T-cell (primary cell): ENCODE data around the gene IGDCC3. TPM values are rescaled to one million over a fixed set of nuclear protein-coding genes. Genes with fewer than 3 reads are reported as not detected.

Experiments
- ATAC-seq, 4 experiments: fragments of 200-7000 bp in 3 of 4; fragments of 150-1000 bp in 1 of 4; cut with Tn5 transposase; replicated peaks in 1 of 4; 1 replicate in 3 of 4; 2 replicates in 1 of 4; pipeline ENCODE4 v1.10.0; 2021; ENCODE audit warnings: moderate library complexity in 3 of 4, mild to moderate bottlenecking in 2 of 4, moderate number of reproducible peaks in 1 of 4
- CTCF ChIA-PET, 2 donors: fragments of 300-600 bp; sonication (Branson Sonifier 250); formaldehyde crosslinking; loops; one replicate each; lab custom pipeline; 2022; ENCODE audit warnings: antibody characterized with exemption in 2 of 2; lab: Charles Lee
- POLR2A ChIA-PET, 2 donors: fragments of 300-600 bp; sonication (Branson Sonifier 250); formaldehyde crosslinking; loops; one replicate each; lab custom pipeline; 2022; ENCODE audit warnings: antibody characterized with exemption in 2 of 2; lab: Charles Lee
- DNase-seq, 35 experiments: peaks; one replicate each; pipeline versions ENCODE4 v3.0.0 to v3.0.0-alpha.2; 2013 to 2023
- H3K27ac ChIP-seq: one replicate; pipeline ENCODE4 v1.5.1; 2013; ENCODE audit warnings: low read length
- H3K27me3 ChIP-seq, 2 experiments: replicated peaks in 1 of 2; 1 replicate in 1 of 2; 2 replicates in 1 of 2; pipeline versions ENCODE4 v1.6.1 to v1.7.0; 2013; ENCODE audit warnings: low read length in 1 of 2, mixed read lengths in 1 of 2; ENCODE audit not compliant: control insufficient read depth in 2 of 2, insufficient read depth in 2 of 2; ENCODE audit errors: extremely low read depth in 1 of 2
- H3K36me3 ChIP-seq, 2 donors: 1 replicate in 1 of 2; 2 replicates in 1 of 2; pipeline versions ENCODE4 v1.6.1 to v1.7.0; 2013; ENCODE audit warnings: low read length in 1 of 2; ENCODE audit not compliant: control insufficient read depth in 2 of 2, insufficient read depth in 1 of 2; ENCODE audit errors: extremely low read depth in 1 of 2
- H3K4me1 ChIP-seq, 2 experiments: 1 replicate in 1 of 2; 2 replicates in 1 of 2; pipeline versions ENCODE4 v1.6.1 to v1.7.0; 2013; ENCODE audit warnings: low read length in 2 of 2, mixed read lengths in 1 of 2; ENCODE audit not compliant: insufficient read depth in 2 of 2, control insufficient read depth in 1 of 2; ENCODE audit errors: extremely low read depth in 1 of 2
- H3K4me3 ChIP-seq, 2 donors: 1 replicate in 1 of 2; 2 replicates in 1 of 2; pipeline versions ENCODE4 v1.5.1 to v1.7.0; 2013; ENCODE audit warnings: mild to moderate bottlenecking in 2 of 2, low read length in 1 of 2, moderate library complexity in 1 of 2; ENCODE audit not compliant: control insufficient read depth in 1 of 2; ENCODE audit errors: extremely low read depth in 1 of 2
- H3K9me3 ChIP-seq: 2 replicates; pipeline ENCODE4 v1.7.0; 2013
- H3K27ac Mint-ChIP-seq, 2 donors: one replicate each; pipeline ENCODE4 v1.8.0; 2020 to 2021; ENCODE audit warnings: mild to moderate bottlenecking in 2 of 2, mixed read lengths in 2 of 2
- H3K27me3 Mint-ChIP-seq, 2 donors: one replicate each; pipeline ENCODE4 v1.8.0; 2021 to 2022; ENCODE audit warnings: mixed read lengths in 2 of 2
- H3K36me3 Mint-ChIP-seq: one replicate; pipeline ENCODE4 v1.8.0; 2021; ENCODE audit warnings: mixed read lengths
- H3K4me1 Mint-ChIP-seq, 3 donors: one replicate each; pipeline ENCODE4 v1.8.0; 2020 to 2022; ENCODE audit warnings: mixed read lengths in 3 of 3, mild to moderate bottlenecking in 1 of 3
- H3K4me3 Mint-ChIP-seq, 3 donors: one replicate each; pipeline ENCODE4 v1.8.0; 2020 to 2022; ENCODE audit warnings: mild to moderate bottlenecking in 3 of 3, mixed read lengths in 3 of 3, moderate library complexity in 3 of 3
- H3K9me3 Mint-ChIP-seq, 3 donors: one replicate each; pipeline ENCODE4 v1.8.0; 2020 to 2022; ENCODE audit warnings: mixed read lengths in 3 of 3
- WGBS: methylation state at CpG from one replicate; pipeline ENCODE4 v1.1.5; 2013; ENCODE audit warnings: missing lambda C conversion rate; ENCODE audit not compliant: insufficient coverage; 5-methylcytosine and 5-hydroxymethylcytosine counted together
- total RNA-seq, 35 experiments: library from RNA in 6 of 35; stranded (reverse) in 6 of 35; fragments of 120-200 nt in 1 of 35; gene quantifications; one replicate each; pipeline versions ENCODE4 v1.2.1 to v1.2.4 and lab custom pipeline; 2013 to 2026

The IGDCC3 gene
- total RNA-seq, 5 donors from 2014 or later (not counting 1 experiment from before 2014, with no cell fraction given): 0.06 TPM; not detected in 4

DNA sequence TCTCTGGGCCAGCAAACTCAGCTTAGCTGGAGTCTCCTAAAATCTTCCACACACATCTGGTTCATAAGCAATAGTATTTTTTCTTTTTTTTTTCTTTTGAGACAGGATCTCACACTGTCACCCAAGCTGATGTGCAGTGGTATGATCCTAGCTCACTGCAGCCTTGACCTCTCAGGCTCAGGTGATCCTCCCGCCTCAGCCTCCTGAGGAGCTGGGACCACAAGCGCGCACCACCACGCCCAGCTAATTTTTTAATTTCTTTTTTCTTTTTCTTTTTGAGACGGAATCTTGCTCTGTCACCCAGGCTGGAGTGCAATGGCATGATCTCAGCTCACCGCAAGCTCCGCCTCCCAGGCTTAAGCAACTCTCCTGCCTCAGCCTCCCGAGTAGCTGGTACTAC lies 39.0 kb downstream of the IGDCC3 start:
- Histone ChIP-seq H3K27me3 (peaks cover 0 to 46% of the 10 kb centered on the region in 2 experiments), H3K27ac (no peak overlapping the region), H3K36me3 (no peaks in the 10 kb centered on the region), H3K9me3 (no peaks in the 10 kb centered on the region), H3K4me3 (no peak overlapping the region), H3K4me1 (no peaks in the 10 kb centered on the region)
- no peak for ATAC-seq
- POLR2A ChIA-PET: no interaction called here
- Mint-ChIP-seq H3K4me1 (peaks cover 0 to 2% (median 0%) of the 10 kb centered on the region in 3 donors), H3K9me3 (no peaks in the 10 kb centered on the region), H3K4me3 (no peak overlapping the region), H3K27ac (no peak overlapping the region), H3K27me3 (peaks cover 13 to 20% of the 10 kb centered on the region in 2 donors), H3K36me3 (no peaks in the 10 kb centered on the region)
- CTCF ChIA-PET: interaction anchor here in 1 of 2 donors (1.1 kb wide), 1 partner anchor 19 kb away, joined by 3 read pairs; no protein-coding TSS in a partner anchor
- WGBS: 90% methylated on average over 3 of the region's 8 CpGs
- DNase-seq: no peak

DNA sequence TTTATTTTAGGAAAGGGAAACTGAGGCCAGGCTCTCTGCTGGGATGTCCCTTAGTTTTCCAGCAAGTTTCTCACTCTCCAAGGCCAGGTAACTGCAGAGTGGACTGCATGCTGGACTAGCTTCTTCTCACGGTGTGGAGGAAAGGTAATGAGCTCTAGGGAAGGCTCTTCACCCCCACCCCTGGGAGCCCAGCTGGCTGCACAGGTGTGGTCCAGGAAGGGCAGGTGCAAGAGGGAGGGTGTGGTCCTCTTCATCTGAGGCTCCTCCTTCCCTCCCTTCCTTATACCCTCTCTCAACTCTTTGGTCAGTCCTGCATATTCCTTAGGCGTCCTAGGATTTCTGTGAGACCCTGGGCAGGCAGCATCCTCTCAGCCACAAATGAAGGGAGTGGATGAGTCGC lies 39.4 kb downstream of the IGDCC3 start:
- no peaks in the 10 kb centered on the region for H3K36me3 ChIP-seq
- H3K36me3 Mint-ChIP-seq: no peaks in the 10 kb centered on the region
- H3K4me3 Mint-ChIP-seq: no peak overlapping the region
- peaks cover 0 to 50% of the 10 kb centered on the region in 2 experiments for H3K27me3 ChIP-seq
- H3K4me3 ChIP-seq: no peak overlapping the region
- DNase-seq (no peak), ATAC-seq (no peak)
- H3K27me3 Mint-ChIP-seq: peaks cover 13 to 20% of the 10 kb centered on the region in 2 donors
- 40% methylated on average over 1 of the region's 3 CpGs for WGBS
- no peaks in the 10 kb centered on the region for H3K9me3 ChIP-seq
- ChIA-PET CTCF (interaction anchor here (0.5 to 1.1 kb wide), 2 partner anchors 18 kb away, joined by 3 read pairs; no protein-coding TSS in a partner anchor), POLR2A (no interaction called here)
- H3K9me3 Mint-ChIP-seq: no peaks in the 10 kb centered on the region
- no peak overlapping the region for H3K27ac Mint-ChIP-seq
- H3K4me1 ChIP-seq: no peaks in the 10 kb centered on the region
- H3K27ac ChIP-seq: no peak overlapping the region
- peaks cover 0 to 2% (median 0%) of the 10 kb centered on the region in 3 donors for H3K4me1 Mint-ChIP-seq

GRCh38 chr15:65337436-65338070 lies 40.2 kb downstream of the IGDCC3 start:
- DNase-seq: no peak
- Histone ChIP-seq H3K27ac (no peak overlapping the region), H3K4me3 (no peak overlapping the region), H3K27me3 (peaks cover 0 to 51% of the 10 kb centered on the region in 2 experiments), H3K36me3 (no peaks in the 10 kb centered on the region), H3K4me1 (no peaks in the 10 kb centered on the region), H3K9me3 (no peaks in the 10 kb centered on the region)
- Mint-ChIP-seq H3K4me3 (no peak overlapping the region), H3K9me3 (no peaks in the 10 kb centered on the region), H3K27me3 (peaks cover 10 to 20% of the 10 kb centered on the region in 2 donors), H3K27ac (no peak overlapping the region), H3K4me1 (peaks cover 0 to 2% (median 0%) of the 10 kb centered on the region in 3 donors), H3K36me3 (no peaks in the 10 kb centered on the region)
- CTCF ChIA-PET: interaction anchor here in 1 of 2 donors (0.5 kb wide), 1 partner anchor 17 kb away, joined by 3 read pairs; no protein-coding TSS in a partner anchor
- 76% methylated on average over 2 of the region's 6 CpGs for WGBS
- ATAC-seq: no peak
- POLR2A ChIA-PET: no interaction called here

DNA sequence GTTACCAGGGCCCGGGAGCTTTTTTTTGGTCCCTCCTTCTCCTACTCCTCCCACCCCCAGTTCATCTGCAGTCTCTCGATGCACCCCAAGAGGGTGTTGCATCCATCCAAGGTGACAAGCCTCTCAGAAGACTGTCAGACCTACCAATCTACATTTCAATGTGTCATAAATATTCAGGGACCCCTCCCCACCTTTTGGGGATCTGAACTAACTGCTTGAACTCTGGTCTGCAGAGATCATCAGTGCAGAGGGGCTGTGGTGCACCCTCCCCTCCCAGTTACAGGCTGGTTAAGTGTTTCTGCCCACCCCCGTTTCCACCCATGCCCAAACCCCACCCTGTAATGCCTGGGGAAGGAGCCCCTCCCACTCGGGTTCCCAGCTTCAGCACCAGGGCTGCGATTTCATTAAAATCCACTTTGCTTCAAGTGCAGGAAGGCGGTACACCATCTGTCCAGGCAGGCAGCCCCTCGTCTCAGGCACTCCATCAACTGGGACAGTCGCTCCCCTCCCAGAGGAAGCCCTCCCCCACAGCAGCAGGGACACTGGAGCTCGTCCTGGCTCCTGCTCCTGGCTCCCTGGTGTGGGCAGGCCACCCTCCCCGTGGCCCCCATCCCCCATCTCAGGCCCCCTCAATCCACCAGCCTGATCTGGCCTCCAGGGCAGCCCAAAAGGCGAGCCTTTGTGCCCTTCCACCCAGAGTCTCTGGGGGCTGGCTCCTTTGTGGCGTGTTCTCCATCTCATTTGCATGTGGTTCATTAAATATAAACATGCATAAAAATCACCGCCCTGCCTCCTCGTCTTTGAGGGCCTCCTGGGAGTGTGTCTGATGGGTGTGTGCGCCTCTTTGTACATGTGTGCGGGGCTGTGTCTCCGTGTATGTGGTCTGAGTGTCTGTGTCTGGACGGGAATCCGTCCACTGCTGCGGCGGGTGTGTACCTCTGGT lies 41.0 kb downstream of the IGDCC3 start:
- ChIA-PET CTCF (no interaction called here), POLR2A (no interaction called here)
- no peaks in the 10 kb centered on the region for H3K36me3 ChIP-seq
- Mint-ChIP-seq H3K36me3 (no peaks in the 10 kb centered on the region), H3K27ac (no peak overlapping the region), H3K27me3 (peaks cover 10 to 20% of the 10 kb centered on the region in 2 donors), H3K4me1 (peaks cover 0 to 2% (median 0%) of the 10 kb centered on the region in 3 donors), H3K4me3 (no peak overlapping the region), H3K9me3 (no peaks in the 10 kb centered on the region)
- H3K27me3 ChIP-seq: peaks cover 0 to 49% of the 10 kb centered on the region in 2 experiments
- H3K27ac ChIP-seq: no peak overlapping the region
- no peaks in the 10 kb centered on the region for H3K4me1 ChIP-seq
- ATAC-seq: no peak
- no peak for DNase-seq
- 62% methylated on average over 9 of the region's 21 CpGs for WGBS
- no peak overlapping the region for H3K4me3 ChIP-seq
- H3K9me3 ChIP-seq: no peaks in the 10 kb centered on the region

GRCh38 chr15:65335278-65336055 lies 42.3 kb downstream of the IGDCC3 start:
- POLR2A ChIA-PET: no interaction called here
- H3K27ac ChIP-seq: no peak overlapping the region
- DNase-seq (no peak), ATAC-seq (no peak)
- 84% methylated on average over 8 of the region's 19 CpGs for WGBS
- H3K9me3 Mint-ChIP-seq: no peaks in the 10 kb centered on the region
- H3K27me3 ChIP-seq: peaks cover 0 to 61% of the 10 kb centered on the region in 2 experiments
- no peaks in the 10 kb centered on the region for H3K9me3 ChIP-seq
- H3K27ac Mint-ChIP-seq: no peak overlapping the region
- no peaks in the 10 kb centered on the region for H3K36me3 ChIP-seq
- no peak overlapping the region for H3K4me3 Mint-ChIP-seq
- H3K36me3 Mint-ChIP-seq: no peaks in the 10 kb centered on the region
- CTCF ChIA-PET: no interaction called here
- H3K4me1 ChIP-seq: no peaks in the 10 kb centered on the region
- peaks cover 10 to 15% of the 10 kb centered on the region in 2 donors for H3K27me3 Mint-ChIP-seq
- peaks cover 0 to 2% (median 0%) of the 10 kb centered on the region in 3 donors for H3K4me1 Mint-ChIP-seq
- H3K4me3 ChIP-seq: no peak overlapping the region
